K562 (cell line): ENCODE measurements around the gene DDX18. TPM values are rescaled to one million over a fixed set of nuclear protein-coding genes. Genes with fewer than 3 reads are reported as not detected.

Experiments
- ATAC-seq: fragments of 200-7000 bp; cut with Tn5 transposase; 3 replicates; pipeline ENCODE4 v1.9.1; 2020; ENCODE audit warnings: moderate library complexity
- BruUV-seq: library from RNA; stranded (reverse); fragments of 400-500 nt; replicated peaks from 2 replicates; lab custom pipeline; 2021; lab: Mats Ljungman, UMichigan
- CTCF ChIA-PET: fragments of 300-600 bp; formaldehyde crosslinking; extraction: SDS; loops from one replicate; lab custom pipeline; 2021; ENCODE audit warnings: low intra/inter-chr PET ratio; lab: Yijun Ruan, JAX
- POLR2A ChIA-PET: fragments of 300-600, 350-650 bp; sonication (Branson Sonifier 250); formaldehyde crosslinking; extraction: SDS; loops from one replicate; lab custom pipeline; 2021; ENCODE audit warnings: antibody characterized with exemption, inconsistent platforms; lab: Yijun Ruan, JAX
- DNase-seq, 4 experiments: peaks; one replicate each; pipeline versions ENCODE4 v3.0.0 to v3.0.0-alpha.2; 2011 to 2018; ENCODE audit warnings: low spot score in 3 of 4, mixed read lengths in 3 of 4; ENCODE audit errors: extremely low read depth in 1 of 4
- FAIRE-seq: peaks from 2 replicates; lab custom pipeline; 2011; peaks lifted over from hg19 to GRCh38; lab: Jason Lieb, UNC
- H2AFZ ChIP-seq: 2 replicates; pipeline ENCODE4 v1.6.0; 2011; ENCODE audit warnings: low read depth, low read length, control low read depth, inconsistent platforms
- H3K27ac ChIP-seq: fragments of 200-600 bp; 3 replicates; pipeline ENCODE4 v1.8.0; 2011; ENCODE audit warnings: low read depth, mild to moderate bottlenecking, control low read depth, inconsistent platforms, low read length, moderate library complexity, mixed read lengths; ENCODE audit errors: extremely low read depth
- H3K27me3 ChIP-seq, 2 experiments: fragments of 300-600 bp in 1 of 2; 2 replicates in 1 of 2; 3 replicates in 1 of 2; pipeline versions ENCODE4 v1.6.0 to v1.8.0; 2011; ENCODE audit warnings: inconsistent platforms in 2 of 2, low read length in 2 of 2, mild to moderate bottlenecking in 1 of 2, mixed read lengths in 1 of 2, moderate library complexity in 1 of 2; ENCODE audit not compliant: control insufficient read depth in 2 of 2, insufficient read depth in 2 of 2
- H3K36me3 ChIP-seq: fragments of 300-600 bp; 3 replicates; pipeline ENCODE4 v1.8.0; 2011; ENCODE audit warnings: mild to moderate bottlenecking, low read length, inconsistent platforms; ENCODE audit not compliant: control insufficient read depth, insufficient read depth
- H3K4me1 ChIP-seq, 2 experiments: fragments of 200-600 bp in 1 of 2; replicated peaks in 1 of 2; 2 replicates in 1 of 2; 3 replicates in 1 of 2; pipeline versions ENCODE4 v1.5.1 to v1.8.0; 2011; ENCODE audit warnings: inconsistent platforms in 2 of 2, low read length in 2 of 2, mild to moderate bottlenecking in 1 of 2, mixed read lengths in 1 of 2, moderate library complexity in 1 of 2; ENCODE audit not compliant: control insufficient read depth in 2 of 2, insufficient read depth in 2 of 2
- H3K4me2 ChIP-seq: 2 replicates; pipeline ENCODE4 v1.6.1; 2011; ENCODE audit warnings: low read length, control low read depth, inconsistent platforms, mixed read lengths; ENCODE audit not compliant: insufficient read depth
- H3K4me3 ChIP-seq: fragments of 200-600 bp; sonication (generic), shearing (Covaris generic); 2 replicates; pipeline ENCODE4 v1.5.1; 2016; ENCODE audit warnings: control low read depth, inconsistent platforms
- H3K79me2 ChIP-seq: fragments of 200-600 bp; 3 replicates; pipeline ENCODE4 v1.8.0; 2011; ENCODE audit warnings: low read length, inconsistent platforms; ENCODE audit not compliant: control insufficient read depth, insufficient read depth
- H3K9ac ChIP-seq, 2 experiments: 2 replicates each; pipeline versions ENCODE4 v1.6.0 to v1.6.1; 2011; ENCODE audit warnings: low read depth in 2 of 2, low read length in 2 of 2, control low read depth in 1 of 2, inconsistent platforms in 1 of 2, mild to moderate bottlenecking in 1 of 2, mixed read lengths in 1 of 2; ENCODE audit not compliant: insufficient read depth in 1 of 2
- H3K9me1 ChIP-seq: one replicate; pipeline ENCODE4 v1.6.0; 2011; ENCODE audit warnings: inconsistent platforms, mild to moderate bottlenecking, low read length, moderate library complexity; ENCODE audit not compliant: control insufficient read depth, insufficient read depth
- H3K9me3 ChIP-seq: replicated peaks from 2 replicates; pipeline ENCODE4 v1.5.1; 2011; ENCODE audit warnings: low read depth, low read length, inconsistent platforms; ENCODE audit not compliant: control insufficient read depth, insufficient read depth
- H4K20me1 ChIP-seq: replicated peaks from 2 replicates; pipeline ENCODE4 v1.6.1; 2011; ENCODE audit warnings: low read length, inconsistent platforms, mixed read lengths; ENCODE audit not compliant: control insufficient read depth, insufficient read depth
- ATF3 ChIP-seq, 2 experiments: fragments of 450-650 bp in 1 of 2; sonication (generic) in 1 of 2; formaldehyde crosslinking in 1 of 2; IDR thresholded peaks in 1 of 2; conservative IDR thresholded peaks in 1 of 2; 2 replicates each; pipeline versions ENCODE4 v1.6.1 to v1.8.1; 2016 to 2023; ENCODE audit warnings: mild to moderate bottlenecking in 2 of 2, moderate library complexity in 2 of 2, inconsistent platforms in 1 of 2, missing genetic modification reagents in 1 of 2
- CCNT2 ChIP-seq: IDR thresholded peaks from 2 replicates; pipeline ENCODE4 v1.6.1; 2011; ENCODE audit warnings: borderline replicate concordance, low read depth, mild to moderate bottlenecking, moderate library complexity, mixed read lengths, low read length; ENCODE audit not compliant: insufficient read length; ENCODE audit errors: extremely low read depth
- RREB1 ChIP-seq: fragments of 250-450 bp; sonication (Bioruptor Pico); IDR thresholded peaks from 2 replicates; pipeline ENCODE4 v1.4.0; 2020
- SOX6 ChIP-seq: fragments of 450-650 bp; IDR thresholded peaks from 2 replicates; pipeline ENCODE4 v1.6.1; 2014; ENCODE audit warnings: mild to moderate bottlenecking
- TFE3 ChIP-seq: fragments of 450-650 bp; formaldehyde crosslinking; IDR thresholded peaks from 2 replicates; pipeline ENCODE4 v1.4.0; 2020; ENCODE audit warnings: mild to moderate bottlenecking, mixed read lengths
- ZBTB12 ChIP-seq: fragments of 250-450 bp; sonication (Bioruptor Pico); IDR thresholded peaks from 2 replicates; pipeline ENCODE4 v1.4.0; 2020
- in situ Hi-C: fragments of 300-500 bp; cut with MboI; formaldehyde crosslinking; loops from 4 replicates; pipeline ENCODE4 v1.15.0; 2018; ENCODE audit warnings: inconsistent platforms, mixed read lengths
- intact Hi-C: fragments of 100-400 bp; cut with micrococcal nuclease; formaldehyde crosslinking; loops from 2 replicates; pipeline ENCODE4 v1.14.2; 2022
- polyA plus RNA-seq, 8 experiments: library from polyadenylated mRNA; depleted of rRNA in 4 of 8; stranded (reverse) in 5 of 8; unstranded in 3 of 8; fragments of >200 nt; fragmentation: Nextera tagmentation in 2 of 8; fragmentation: Illumina TruSeq in 1 of 8; extraction: Ambion mirVana in 2 of 8; extraction: Trizol in 1 of 8; gene quantifications; 2 replicates each; pipeline versions ENCODE4 v1.2.1 to v1.2.3, GENCODE V29; 2011 to 2014; ENCODE audit warnings: inconsistent platforms in 1 of 8, missing spikeins in 1 of 8
- total RNA-seq, 7 experiments: library from RNA; depleted of rRNA in 6 of 7; stranded (reverse); fragments of >200 nt in 6 of 7; fragmentation: Illumina TruSeq in 2 of 7; extraction: Trizol in 2 of 7; gene quantifications; 2 replicates each; pipeline versions ENCODE4 v1.2.1 to v1.2.3, GENCODE V29; 2011 to 2021; ENCODE audit warnings: low replicate concordance in 1 of 7

Gene DDX18
- total and polyA plus RNA-seq, 9 of the 15 experiments (the other 6 are each of a cell fraction or from before 2014, with no cell fraction given) = 67.9 to 156 (median 116) TPM

- Histone ChIP-seq H4K20me1 (no peaks in the 10 kb centered on the region), H3K9ac (no peak overlapping the region), H3K27ac (no peak overlapping the region), H3K4me2 (no peak overlapping the region), H3K9me1 (no peaks in the 10 kb centered on the region), H3K4me3 (no peak overlapping the region), H2AFZ (no peak overlapping the region), H3K36me3 (no peaks in the 10 kb centered on the region), H3K4me1 (no peaks in the 10 kb centered on the region), H3K79me2 (no peaks in the 10 kb centered on the region), H3K27me3 (no peaks in the 10 kb centered on the region), H3K9me3 (no peaks in the 10 kb centered on the region)
- ChIA-PET POLR2A (no interaction called here), CTCF (no interaction called here)
- DNase-seq (no peak), FAIRE-seq (no peak), ATAC-seq (no peak)
- in situ Hi-C loops = no loop called here
- BruUV-seq = no TSS peak
- intact Hi-C loops = no loop called here
- TF ChIP-seq TFE3 (CRISPR knock-in tag) = no peak
- TF ChIP-seq RREB1 = no peak
- TF ChIP-seq CCNT2 = no peak
- TF ChIP-seq ATF3 (IDR thresholded peaks at IDR 0.05) = no peak
- TF ChIP-seq ATF3 (CRISPR knock-in tag; conservative IDR thresholded peaks at IDR 0.05) = no peak
- TF ChIP-seq SOX6 = no peak
- TF ChIP-seq ZBTB12 (CRISPR knock-in tag) = no peak
Observed at GRCh38 chr2:117775703-117776219, 38.7 kb upstream of the DDX18 start.
